ENCODE data around the gene FUZ.

- no peak for TF ChIP-seq ZNF274 (IDR thresholded peaks at IDR 0.05; ENCODE audit: low read depth, low read length)
- TF ChIP-seq, protein P1, sequence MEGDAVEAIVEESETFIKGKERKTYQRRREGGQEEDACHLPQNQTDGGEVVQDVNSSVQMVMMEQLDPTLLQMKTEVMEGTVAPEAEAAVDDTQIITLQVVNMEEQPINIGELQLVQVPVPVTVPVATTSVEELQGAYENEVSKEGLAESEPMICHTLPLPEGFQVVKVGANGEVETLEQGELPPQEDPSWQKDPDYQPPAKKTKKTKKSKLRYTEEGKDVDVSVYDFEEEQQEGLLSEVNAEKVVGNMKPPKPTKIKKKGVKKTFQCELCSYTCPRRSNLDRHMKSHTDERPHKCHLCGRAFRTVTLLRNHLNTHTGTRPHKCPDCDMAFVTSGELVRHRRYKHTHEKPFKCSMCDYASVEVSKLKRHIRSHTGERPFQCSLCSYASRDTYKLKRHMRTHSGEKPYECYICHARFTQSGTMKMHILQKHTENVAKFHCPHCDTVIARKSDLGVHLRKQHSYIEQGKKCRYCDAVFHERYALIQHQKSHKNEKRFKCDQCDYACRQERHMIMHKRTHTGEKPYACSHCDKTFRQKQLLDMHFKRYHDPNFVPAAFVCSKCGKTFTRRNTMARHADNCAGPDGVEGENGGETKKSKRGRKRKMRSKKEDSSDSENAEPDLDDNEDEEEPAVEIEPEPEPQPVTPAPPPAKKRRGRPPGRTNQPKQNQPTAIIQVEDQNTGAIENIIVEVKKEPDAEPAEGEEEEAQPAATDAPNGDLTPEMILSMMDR (IDR thresholded peaks at IDR 0.05 in 2 of 3, conservative IDR thresholded peaks at IDR 0.05 in 1 of 3; ENCODE audit: borderline replicate concordance in 1 of 3, insufficient read depth in 1 of 3, low read depth in 2 of 3, low read length in 2 of 3): no peak
- TF ChIP-seq RAD21 (IDR thresholded peaks at IDR 0.05; ENCODE audit: low read depth): no peak
- TF ChIP-seq MAX (IDR thresholded peaks at IDR 0.05): no peak
- TF ChIP-seq POLR2A (IDR thresholded peaks at IDR 0.05; ENCODE audit: borderline replicate concordance, extremely low read depth, insufficient read depth, insufficient read length): no peak
- TF ChIP-seq EZH2phosphoT487 (IDR thresholded peaks at IDR 0.05; ENCODE audit: borderline replicate concordance): no peak
- no peak for TF ChIP-seq POLR2AphosphoS5 (IDR thresholded peaks at IDR 0.05; ENCODE audit: low read depth, low read length)
- no peak for TF ChIP-seq ZBTB33 (IDR thresholded peaks at IDR 0.05; ENCODE audit: extremely low read depth, insufficient replicate concordance, low read length)
- TF ChIP-seq YY1 (IDR thresholded peaks at IDR 0.05; ENCODE audit: extremely low read depth, insufficient replicate concordance, low read depth, low read length): no peak
- TF ChIP-seq CEBPB (IDR thresholded peaks at IDR 0.05; ENCODE audit: low read depth): no peak
- TF ChIP-seq REST (IDR thresholded peaks at IDR 0.05; ENCODE audit: low read depth): no peak
- TF ChIP-seq SP1 (IDR thresholded peaks at IDR 0.05; ENCODE audit: low read depth): no peak
Measured at GRCh38 chr19:49781394-49781793, 31.7 kb downstream of the FUZ start.

Data from HCT116 (cell line).